HCT116 (cell line): ENCODE measurements around the gene GPR37. TPM values are rescaled to one million over a fixed set of nuclear protein-coding genes. Genes with fewer than 3 reads are reported as not detected.

Experiments
- ATAC-seq: fragments of 200-7000 bp; cut with Tn5 transposase; 2 replicates; pipeline ENCODE4 v1.9.1; 2020; ENCODE audit warnings: mild to moderate bottlenecking, moderate library complexity
- BruUV-seq: library from RNA; stranded (reverse); fragments of 400-500 nt; replicated peaks from 2 replicates; lab custom pipeline; 2021; lab: Mats Ljungman, UMichigan
- CTCF ChIA-PET: fragments of 300-600 bp; sonication (Branson Sonifier 250); formaldehyde crosslinking; loops from one replicate; lab custom pipeline; 2021; ENCODE audit warnings: antibody characterized with exemption; lab: Charles Lee
- POLR2A ChIA-PET: fragments of 300-600, 350-600 bp; sonication (Branson Sonifier 250); formaldehyde crosslinking; loops from one replicate; lab custom pipeline; 2021; ENCODE audit warnings: antibody characterized with exemption; lab: Charles Lee
- RAD21 ChIA-PET, 2 experiments: fragments of 300-600 bp; sonication (Branson Sonifier 250); formaldehyde crosslinking; loops; one replicate each; lab custom pipeline; 2023; ENCODE audit warnings: low total read pairs in 2 of 2; ENCODE audit not compliant: uncharacterized antibody in 2 of 2, unreplicated experiment in 2 of 2, low non-redundant PET in 1 of 2; lab: Charles Lee
- DNase-seq: peaks from one replicate; pipeline ENCODE4 v3.0.0-alpha.2; 2010; ENCODE audit warnings: low read depth, low spot score
- H2AFZ ChIP-seq: fragments of 200-600 bp; shearing (Covaris generic), sonication (generic); 2 replicates; pipeline ENCODE4 v1.6.1; 2017; ENCODE audit warnings: low read depth, mixed run types, mixed read lengths, antibody characterized with exemption, low read length; ENCODE audit not compliant: poor library complexity, severe bottlenecking
- H3K27ac ChIP-seq: 2 replicates; pipeline ENCODE4 v1.5.1; 2012; ENCODE audit warnings: low read depth, low read length
- H3K27me3 ChIP-seq: fragments of 200-600 bp; sonication (generic); 2 replicates; pipeline ENCODE4 v1.6.1; 2016; ENCODE audit warnings: mixed run types, low read length, mixed read lengths; ENCODE audit not compliant: insufficient read depth
- H3K36me3 ChIP-seq, 2 experiments: fragments of 200-500 bp in 1 of 2; fragments of 200-600 bp in 1 of 2; sonication (Bioruptor generic) in 1 of 2; sonication (generic) in 1 of 2; 2 replicates each; pipeline versions ENCODE4 v1.5.1 to v1.6.1; 2014 to 2016; ENCODE audit warnings: low read length in 2 of 2, inconsistent platforms in 1 of 2, mixed read lengths in 1 of 2, mixed run types in 1 of 2; ENCODE audit not compliant: insufficient read depth in 2 of 2, control insufficient read depth in 1 of 2
- H3K4me1 ChIP-seq, 2 experiments: fragments of 200-600 bp in 1 of 2; sonication (generic) in 1 of 2; 2 replicates each; pipeline versions ENCODE4 v1.5.1 to v1.6.1; 2012 to 2017; ENCODE audit warnings: low read length in 2 of 2, inconsistent platforms in 1 of 2, mild to moderate bottlenecking in 1 of 2, mixed read lengths in 1 of 2, mixed run types in 1 of 2, moderate library complexity in 1 of 2; ENCODE audit not compliant: insufficient read depth in 2 of 2, control insufficient read depth in 1 of 2
- H3K4me2 ChIP-seq: fragments of 200-600 bp; sonication (generic); 2 replicates; pipeline ENCODE4 v1.6.1; 2017; ENCODE audit warnings: mixed run types, low read length, mixed read lengths
- H3K4me3 ChIP-seq, 2 experiments: fragments of 200-600 bp in 1 of 2; sonication (generic) in 1 of 2; replicated peaks in 1 of 2; 2 replicates each; pipeline ENCODE4 v1.5.1; 2011 to 2016; ENCODE audit warnings: low read length in 2 of 2, control low read depth in 1 of 2, low read depth in 1 of 2, mild to moderate bottlenecking in 1 of 2, mixed read lengths in 1 of 2, mixed run types in 1 of 2
- H3K79me2 ChIP-seq: fragments of 200-600 bp; sonication (generic); 2 replicates; pipeline ENCODE4 v1.6.1; 2017; ENCODE audit warnings: mild to moderate bottlenecking, mixed run types, low read length, moderate library complexity, mixed read lengths; ENCODE audit not compliant: insufficient read depth
- H3K9ac ChIP-seq: fragments of 200-600 bp; sonication (generic); 2 replicates; pipeline ENCODE4 v1.6.1; 2016; ENCODE audit warnings: low read length, mixed read lengths
- H3K9me2 ChIP-seq: fragments of 200-600 bp; sonication (generic), shearing (Covaris generic); 2 replicates; pipeline ENCODE4 v1.6.1; 2017; ENCODE audit warnings: mixed run types, mild to moderate bottlenecking, moderate library complexity; ENCODE audit not compliant: insufficient read depth
- H3K9me3 ChIP-seq, 2 experiments: fragments of 200-500 bp in 1 of 2; fragments of 200-600 bp in 1 of 2; sonication (Bioruptor generic) in 1 of 2; sonication (generic) in 1 of 2; 2 replicates each; pipeline ENCODE4 v1.6.1; 2014 to 2017; ENCODE audit warnings: low read length in 2 of 2, mixed read lengths in 2 of 2, inconsistent platforms in 1 of 2, low read depth in 1 of 2, mild to moderate bottlenecking in 1 of 2, mixed run types in 1 of 2, moderate library complexity in 1 of 2; ENCODE audit not compliant: control insufficient read depth in 1 of 2, insufficient read depth in 1 of 2
- H4K20me1 ChIP-seq: fragments of 200-600 bp; sonication (generic), shearing (Covaris generic); 2 replicates; pipeline ENCODE4 v1.6.1; 2017; ENCODE audit warnings: mixed run types, mild to moderate bottlenecking, moderate library complexity; ENCODE audit not compliant: insufficient read depth
- ATF3 ChIP-seq: IDR thresholded peaks from 2 replicates; pipeline ENCODE4 v1.6.1; 2012
- CEBPB ChIP-seq: IDR thresholded peaks from 2 replicates; pipeline ENCODE4 v1.6.1; 2012; ENCODE audit warnings: low read depth
- CTCF ChIP-seq, 3 experiments: fragments of 200-600 bp in 1 of 3; sonication (generic) in 1 of 3; IDR thresholded peaks in 2 of 3; conservative IDR thresholded peaks in 1 of 3; 2 replicates each; pipeline ENCODE4 v1.5.1; 2012 to 2017; ENCODE audit warnings: low read depth in 2 of 3, low read length in 2 of 3, antibody characterized with exemption in 1 of 3, borderline replicate concordance in 1 of 3, control low read depth in 1 of 3, mild to moderate bottlenecking in 1 of 3, mixed read lengths in 1 of 3, mixed run types in 1 of 3, moderate library complexity in 1 of 3; ENCODE audit not compliant: insufficient read depth in 1 of 3
- ELF1 ChIP-seq: IDR thresholded peaks from 2 replicates; pipeline ENCODE4 v1.6.1; 2012; ENCODE audit warnings: low read depth, borderline replicate concordance
- EZH2 ChIP-seq: fragments of 200-600 bp; sonication (generic); IDR thresholded peaks from 2 replicates; pipeline ENCODE4 v1.6.1; 2017; ENCODE audit warnings: antibody characterized with exemption, mixed run types
- EZH2phosphoT487 ChIP-seq: fragments of 200-600 bp; IDR thresholded peaks from 2 replicates; pipeline ENCODE4 v1.6.1; 2018; ENCODE audit warnings: antibody characterized with exemption, borderline replicate concordance
- FOSL1 ChIP-seq: IDR thresholded peaks from 2 replicates; pipeline ENCODE4 v1.6.1; 2012; ENCODE audit warnings: low read depth
- JUND ChIP-seq: IDR thresholded peaks from 2 replicates; pipeline ENCODE4 v1.6.1; 2012
- MAX ChIP-seq: IDR thresholded peaks from 2 replicates; pipeline ENCODE4 v1.6.1; 2012
- POLR2A ChIP-seq: IDR thresholded peaks from 2 replicates; pipeline ENCODE4 v1.7.0; 2011; ENCODE audit warnings: borderline replicate concordance; ENCODE audit not compliant: insufficient read depth, insufficient read length; ENCODE audit errors: extremely low read depth
- SP1 ChIP-seq: IDR thresholded peaks from 2 replicates; pipeline ENCODE4 v1.6.1; 2012; ENCODE audit warnings: low read depth
- SRF ChIP-seq: IDR thresholded peaks from 2 replicates; pipeline ENCODE4 v1.6.1; 2012; ENCODE audit warnings: low read depth
- YY1 ChIP-seq: IDR thresholded peaks from 2 replicates; pipeline ENCODE4 v1.6.1; 2011; ENCODE audit warnings: low read length, low read depth, moderate library complexity, mild to moderate bottlenecking; ENCODE audit not compliant: insufficient replicate concordance; ENCODE audit errors: extremely low read depth
- ZFX ChIP-seq: fragments of 450-650 bp; IDR thresholded peaks from 2 replicates; pipeline ENCODE4 v1.6.1; 2017
- intact Hi-C: fragments of 100-400 bp; cut with micrococcal nuclease; formaldehyde crosslinking; loops from 2 replicates; pipeline ENCODE4 v1.10.0; 2022
- total RNA-seq: library from RNA; stranded (reverse); gene quantifications from one replicate; pipeline ENCODE4 v1.2.1, GENCODE V29; 2021; ENCODE audit not compliant: unreplicated experiment

Gene GPR37
- total RNA-seq, 1 experiment from 2014 or later = 2.2 TPM

GRCh38 chr7:124723012-124723411 lies 42.6 kb downstream of the GPR37 start (continued):
- TF ChIP-seq CTCF (IDR thresholded peaks at IDR 0.05 in 2 of 3, conservative IDR thresholded peaks at IDR 0.05 in 1 of 3; ENCODE audit: borderline replicate concordance in 1 of 3, insufficient read depth in 1 of 3, low read depth in 2 of 3, low read length in 2 of 3) (no peak), MAX (0 out of 2 replicates have a peak, but pooled peaks have one; percentile 37), ELF1 (no peak), EZH2 (no peak), FOSL1 (peak; percentile 80), EZH2phosphoT487 (no peak), ZFX (no peak), CEBPB (peak; percentile 57), YY1 (no peak), SP1 (peak; percentile 57), JUND (peak; percentile 76), POLR2A (no peak)

- POLR2A ChIA-PET = no interaction called here
- Histone ChIP-seq H3K4me3 (no peak overlapping the region), H4K20me1 (no peaks in the 10 kb centered on the region), H3K27ac (no peak overlapping the region), H3K27me3 (no peaks in the 10 kb centered on the region), H3K9me3 (no peaks in the 10 kb centered on the region), H3K9me2 (no peaks in the 10 kb centered on the region), H2AFZ (no peak overlapping the region), H3K79me2 (no peaks in the 10 kb centered on the region), H3K36me3 (no peaks in the 10 kb centered on the region), H3K4me2 (no peak overlapping the region), H3K4me1 (peaks cover 0 to 14% of the 10 kb centered on the region in 2 experiments; a peak in 2 of 4 replicates), H3K9ac (no peak overlapping the region)
- no peak for TF ChIP-seq ATF3
- no peak for TF ChIP-seq SRF
- TF ChIP-seq CTCF (IDR thresholded peaks at IDR 0.05 in 2 of 3, conservative IDR thresholded peaks at IDR 0.05 in 1 of 3; ENCODE audit: borderline replicate concordance in 1 of 3, insufficient read depth in 1 of 3, low read depth in 2 of 3, low read length in 2 of 3) = no peak
- no peak for TF ChIP-seq EZH2phosphoT487
- intact Hi-C loops = no loop called here
- CTCF ChIA-PET = no interaction called here
- BruUV-seq = no TSS peak
- RAD21 ChIA-PET = no interaction called here
- ATAC-seq (no peak), DNase-seq (no peak)
Observed at GRCh38 chr7:124722292-124722691, 43.3 kb downstream of the GPR37 start.
